Activated T-helper 2 cell treated with anti-CD3 and anti-CD28 coated beads, Interferon-gamma antibody, Interleukin-2, Interleukin-4, amounts not matched to agents 10 μg/mL and 5 μg/mL and 100 μg/mL, durations not matched to agents 14 hours and 24 hours and 36 hours (primary cell): ENCODE measurements around the gene RUNX2. TPM values are rescaled to one million over a fixed set of nuclear protein-coding genes. Genes with fewer than 3 reads are reported as not detected.
"Not testable (repeated sequence)": the region's sequence is repeated elsewhere in the genome, so short reads cannot be mapped to it uniquely, and the experiment has no call there.

Source experiments
- DNase-seq: peaks from one replicate; pipeline ENCODE4 v3.0.0; 2021; ENCODE audit warnings: low spot score
- H3K27ac Mint-ChIP-seq: one replicate; pipeline ENCODE4 v1.8.0; 2021; ENCODE audit warnings: mixed read lengths
- H3K27me3 Mint-ChIP-seq: one replicate; pipeline ENCODE4 v1.8.0; 2021; ENCODE audit warnings: low read depth, mixed read lengths
- H3K36me3 Mint-ChIP-seq: one replicate; pipeline ENCODE4 v1.8.0; 2021; ENCODE audit warnings: low read depth, mixed read lengths
- H3K4me1 Mint-ChIP-seq: one replicate; pipeline ENCODE4 v1.8.0; 2021; ENCODE audit warnings: low read depth, mixed read lengths
- H3K4me3 Mint-ChIP-seq: one replicate; pipeline ENCODE4 v1.8.0; 2021; ENCODE audit warnings: low read depth, mild to moderate bottlenecking, moderate library complexity, mixed read lengths
- H3K9me3 Mint-ChIP-seq: one replicate; pipeline ENCODE4 v1.8.0; 2021; ENCODE audit warnings: mixed read lengths
- intact Hi-C: fragments of 100-400 bp; cut with micrococcal nuclease; formaldehyde crosslinking; loops from one replicate; pipeline ENCODE4 v1.15.1; 2023
- total RNA-seq: library from RNA; stranded (reverse); gene quantifications from 2 replicates; pipeline ENCODE4 v1.2.3, GENCODE V29; 2022

Gene RUNX2
- total RNA-seq, 1 donor from 2014 or later, result 60.8 TPM

- no peaks in the 10 kb centered on the region for H3K27me3 Mint-ChIP-seq
- no peak overlapping the region for H3K4me3 Mint-ChIP-seq
- no peak for DNase-seq
- peaks cover 39% of the 10 kb centered on the region for H3K4me1 Mint-ChIP-seq
- H3K9me3 Mint-ChIP-seq, result no peaks in the 10 kb centered on the region
- H3K36me3 Mint-ChIP-seq, result peaks cover 44% of the 10 kb centered on the region
- intact Hi-C loops, result no loop called here
- no peak overlapping the region for H3K27ac Mint-ChIP-seq
These were observed 132.0 kb downstream of the RUNX2 start for GRCh38 chr6:45460166-45460565.

- intact Hi-C loops, result no loop called here
- DNase-seq, result no peak
- Mint-ChIP-seq H3K27ac (no peak overlapping the region), H3K4me3 (no peak overlapping the region), H3K27me3 (no peaks in the 10 kb centered on the region), H3K9me3 (no peaks in the 10 kb centered on the region), H3K36me3 (peaks cover 43% of the 10 kb centered on the region), H3K4me1 (peaks cover 40% of the 10 kb centered on the region)
These were observed 133.4 kb downstream of the RUNX2 start for GRCh38 chr6:45461486-45461885.

- peaks cover 40% of the 10 kb centered on the region for H3K36me3 Mint-ChIP-seq
- peaks cover 37% of the 10 kb centered on the region for H3K4me1 Mint-ChIP-seq
- H3K27me3 Mint-ChIP-seq, result no peaks in the 10 kb centered on the region
- no peak for DNase-seq
- intact Hi-C loops, result no loop called here
- H3K4me3 Mint-ChIP-seq, result no peak overlapping the region
- peak overlapping the region; percentile 75 for H3K27ac Mint-ChIP-seq
- no peaks in the 10 kb centered on the region for H3K9me3 Mint-ChIP-seq
These were observed 134.3 kb downstream of the RUNX2 start for GRCh38 chr6:45462190-45463134.

- H3K27me3 Mint-ChIP-seq, result no peaks in the 10 kb centered on the region
- no peak overlapping the region for H3K4me3 Mint-ChIP-seq
- peaks cover 52% of the 10 kb centered on the region for H3K36me3 Mint-ChIP-seq
- no peaks in the 10 kb centered on the region for H3K9me3 Mint-ChIP-seq
- DNase-seq, result no peak
- peaks cover 48% of the 10 kb centered on the region for H3K4me1 Mint-ChIP-seq
- peak overlapping the region; percentile 12 for H3K27ac Mint-ChIP-seq
- intact Hi-C loops, result no loop called here
These were observed 136.6 kb downstream of the RUNX2 start for GRCh38 chr6:45464685-45465084.

GRCh38 chr6:45466686-45467085 is 138.6 kb downstream of the RUNX2 start:
- intact Hi-C loops, result no loop called here
- no peaks in the 10 kb centered on the region for H3K9me3 Mint-ChIP-seq
- peaks cover 62% of the 10 kb centered on the region for H3K4me1 Mint-ChIP-seq
- H3K27ac Mint-ChIP-seq, result peak overlapping the region; percentile 9
- H3K27me3 Mint-ChIP-seq, result no peaks in the 10 kb centered on the region
- H3K36me3 Mint-ChIP-seq, result peaks cover 68% of the 10 kb centered on the region
- DNase-seq, result no peak
- no peak overlapping the region for H3K4me3 Mint-ChIP-seq

- H3K4me3 Mint-ChIP-seq, intact Hi-C loops, H3K27me3 Mint-ChIP-seq, H3K9me3 Mint-ChIP-seq, DNase-seq: not testable (repeated sequence)
- Mint-ChIP-seq H3K27ac (peak overlapping the region; percentile 66), H3K36me3 (peaks cover 67% of the 10 kb centered on the region), H3K4me1 (peaks cover 60% of the 10 kb centered on the region)
These were observed 139.3 kb downstream of the RUNX2 start for GRCh38 chr6:45467417-45467816.

- intact Hi-C loops, result no loop called here
- DNase-seq, result no peak
- Mint-ChIP-seq H3K36me3 (peaks cover 67% of the 10 kb centered on the region), H3K9me3 (no peaks in the 10 kb centered on the region), H3K4me3 (no peak overlapping the region), H3K27ac (peak overlapping the region; percentile 66), H3K4me1 (peaks cover 60% of the 10 kb centered on the region), H3K27me3 (no peaks in the 10 kb centered on the region)
These were observed 139.7 kb downstream of the RUNX2 start for GRCh38 chr6:45467853-45468252.

- H3K36me3 Mint-ChIP-seq, result peaks cover 75% of the 10 kb centered on the region
- no peak for DNase-seq
- no peaks in the 10 kb centered on the region for H3K27me3 Mint-ChIP-seq
- H3K4me3 Mint-ChIP-seq, result no peak overlapping the region
- H3K4me1 Mint-ChIP-seq, result peaks cover 69% of the 10 kb centered on the region
- no peaks in the 10 kb centered on the region for H3K9me3 Mint-ChIP-seq
- H3K27ac Mint-ChIP-seq, result peak overlapping the region; percentile 57
- intact Hi-C loops, result no loop called here
These were observed 141.5 kb downstream of the RUNX2 start for GRCh38 chr6:45469663-45470062.

GRCh38 chr6:45470131-45470738 is 142.1 kb downstream of the RUNX2 start:
- intact Hi-C loops, result no loop called here
- peaks cover 71% of the 10 kb centered on the region for H3K4me1 Mint-ChIP-seq
- DNase-seq, result no peak
- peaks cover 76% of the 10 kb centered on the region for H3K36me3 Mint-ChIP-seq
- H3K4me3 Mint-ChIP-seq, result no peak overlapping the region
- H3K9me3 Mint-ChIP-seq, result no peaks in the 10 kb centered on the region
- H3K27ac Mint-ChIP-seq, result peak overlapping the region; percentile 68
- no peaks in the 10 kb centered on the region for H3K27me3 Mint-ChIP-seq

- Mint-ChIP-seq H3K4me1 (peaks cover 70% of the 10 kb centered on the region), H3K27me3 (no peaks in the 10 kb centered on the region)
- DNase-seq, result no peak
These were observed 144.3 kb downstream of the RUNX2 start for GRCh38 chr6:45472382-45472781.

GRCh38 chr6:45473121-45473993 is 145.2 kb downstream of the RUNX2 start:
- no peaks in the 10 kb centered on the region for H3K27me3 Mint-ChIP-seq
- intact Hi-C loops, result no loop called here
- no peak for DNase-seq
- no peak overlapping the region for H3K4me3 Mint-ChIP-seq
- peaks cover 70% of the 10 kb centered on the region for H3K36me3 Mint-ChIP-seq
- H3K9me3 Mint-ChIP-seq, result no peaks in the 10 kb centered on the region
- H3K4me1 Mint-ChIP-seq, result peaks cover 63% of the 10 kb centered on the region
- peak overlapping the region; percentile 69 for H3K27ac Mint-ChIP-seq

More at GRCh38 chr6:45472382-45472781, 144.3 kb downstream of the RUNX2 start:
- no peaks in the 10 kb centered on the region for H3K9me3 Mint-ChIP-seq
- H3K36me3 Mint-ChIP-seq, result peaks cover 78% of the 10 kb centered on the region
- intact Hi-C loops, result no loop called here
- no peak overlapping the region for H3K4me3 Mint-ChIP-seq
- H3K27ac Mint-ChIP-seq, result peak overlapping the region; percentile 64

- Mint-ChIP-seq H3K27me3 (no peaks in the 10 kb centered on the region), H3K4me3 (no peak overlapping the region), H3K36me3 (peaks cover 64% of the 10 kb centered on the region), H3K27ac (peak overlapping the region; percentile 27), H3K4me1 (peaks cover 56% of the 10 kb centered on the region), H3K9me3 (no peaks in the 10 kb centered on the region)
- intact Hi-C loops, result no loop called here
- DNase-seq, result no peak
These were observed 146.2 kb downstream of the RUNX2 start for GRCh38 chr6:45474376-45474775.
